HG02678 (cell line): ENCODE results near the gene ZBTB14.

Experiments
- ATAC-seq: cut with Tn5 transposase; IDR thresholded peaks from one replicate; pipeline ENCODE4 v1.9.1; 2021; ENCODE audit warnings: mild to moderate bottlenecking, moderate library complexity; ENCODE audit not compliant: unreplicated experiment

Gene ZBTB14

GRCh38 chr18:5294457-5295230 lies 882 bp downstream of the ZBTB14 start:
- peak; percentile 11 for ATAC-seq

GRCh38 chr18:5294113-5294456 lies 1.4 kb downstream of the ZBTB14 start:
- no peak for ATAC-seq

GRCh38 chr18:5288517-5288935 lies 7.0 kb downstream of the ZBTB14 start:
- peak; percentile 77 for ATAC-seq

GRCh38 chr18:5287854-5288253 lies 7.7 kb downstream of the ZBTB14 start:
- ATAC-seq = no peak

GRCh38 chr18:5286525-5286924 lies 9.0 kb downstream of the ZBTB14 start:
- no peak for ATAC-seq

GRCh38 chr18:5285326-5285725 lies 10.2 kb downstream of the ZBTB14 start:
- ATAC-seq = no peak

GRCh38 chr18:5284808-5285207 lies 10.7 kb downstream of the ZBTB14 start:
- ATAC-seq = no peak

- ATAC-seq = no peak
Measured at GRCh38 chr18:5282770-5283169, 12.8 kb downstream of the ZBTB14 start.

GRCh38 chr18:5276947-5277346 lies 18.6 kb downstream of the ZBTB14 start:
- no peak for ATAC-seq

- ATAC-seq = no peak
Measured at GRCh38 chr18:5275872-5276271, 19.7 kb downstream of the ZBTB14 start.

- ATAC-seq = no peak
Measured at GRCh38 chr18:5268874-5269273, 26.7 kb downstream of the ZBTB14 start.

- ATAC-seq = no peak
Measured at GRCh38 chr18:5266721-5267120, 28.8 kb downstream of the ZBTB14 start.

- no peak for ATAC-seq
Measured at GRCh38 chr18:5253910-5254309, 41.6 kb downstream of the ZBTB14 start.

- no peak for ATAC-seq
Measured at GRCh38 chr18:5251117-5251516, 44.4 kb downstream of the ZBTB14 start.

- ATAC-seq = no peak
Measured at GRCh38 chr18:5250603-5251002, 44.9 kb downstream of the ZBTB14 start.

GRCh38 chr18:5244941-5245340 lies 50.6 kb downstream of the ZBTB14 start:
- no peak for ATAC-seq

- no peak for ATAC-seq
Measured at GRCh38 chr18:5239447-5239846, 56.1 kb downstream of the ZBTB14 start.
